Activated T-cell treated with anti-CD3 and anti-CD28 coated beads, Interleukin-2, amount 50 U/mL, for 72 hours (primary cell): ENCODE measurements around the gene CSF2RB. TPM values are rescaled to one million over a fixed set of nuclear protein-coding genes. Genes with fewer than 3 reads are reported as not detected.
A peak's percentile ranks its signal among the peaks of the same experiment; 100 is the strongest.

ENCODE experiments used
- ATAC-seq, 2 donors: fragments of 150-1000 bp; cut with Tn5 transposase; replicated peaks in 1 of 2; 2 replicates each; pipeline ENCODE4 v1.10.0; 2021; ENCODE audit warnings: moderate library complexity in 2 of 2, mild to moderate bottlenecking in 1 of 2
- DNase-seq, 2 donors: peaks; one replicate each; pipeline ENCODE4 v3.0.0; 2021 to 2022; ENCODE audit warnings: mixed read lengths in 1 of 2
- H3K27ac Mint-ChIP-seq: one replicate; pipeline ENCODE4 v1.8.0; 2022; ENCODE audit warnings: mild to moderate bottlenecking, moderate library complexity, mixed read lengths
- H3K27me3 Mint-ChIP-seq: one replicate; pipeline ENCODE4 v1.8.0; 2022; ENCODE audit warnings: low read depth, mixed read lengths
- H3K36me3 Mint-ChIP-seq, 2 donors: one replicate each; pipeline ENCODE4 v1.8.0; 2022; ENCODE audit warnings: mixed read lengths in 2 of 2, mild to moderate bottlenecking in 1 of 2; ENCODE audit not compliant: insufficient read depth in 2 of 2
- H3K4me1 Mint-ChIP-seq: one replicate; pipeline ENCODE4 v1.8.0; 2022; ENCODE audit warnings: low read depth, mixed read lengths
- H3K4me3 Mint-ChIP-seq, 2 donors: one replicate each; pipeline ENCODE4 v1.8.0; 2022; ENCODE audit warnings: mild to moderate bottlenecking in 2 of 2, mixed read lengths in 2 of 2, moderate library complexity in 2 of 2
- H3K9me3 Mint-ChIP-seq, 2 donors: one replicate each; pipeline ENCODE4 v1.8.0; 2022; ENCODE audit warnings: mixed read lengths in 2 of 2
- total RNA-seq, 2 donors: library from RNA; stranded (reverse); gene quantifications; one replicate each; pipeline ENCODE4 v1.2.3, GENCODE V29; 2022

Gene CSF2RB
- total RNA-seq, 2 donors from 2014 or later, result 1.8 to 3.8 TPM

DNA sequence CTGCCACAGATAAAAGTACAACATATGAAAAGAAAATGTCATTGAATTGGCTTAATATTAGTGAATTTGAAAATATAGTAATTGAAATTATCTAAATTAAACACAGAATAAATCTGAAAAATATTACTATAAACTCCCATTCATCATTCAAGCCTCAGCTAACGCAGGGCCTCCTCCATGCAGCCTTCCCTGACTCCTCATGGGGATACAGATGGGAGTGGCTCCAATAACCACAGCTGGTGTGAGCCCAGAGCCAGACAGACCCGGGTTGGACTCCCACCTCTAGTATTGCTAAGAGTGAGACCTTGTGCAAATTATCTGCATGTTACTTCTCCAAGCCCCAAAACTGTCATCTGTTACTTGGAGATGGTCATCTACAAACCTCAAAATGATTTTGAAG, 44.9 kb downstream of the CSF2RB start:
- Mint-ChIP-seq H3K9me3 (peaks cover 2 to 5% of the 10 kb centered on the region in 2 donors), H3K4me3 (no peak overlapping the region), H3K27ac (no peak overlapping the region), H3K27me3 (peaks cover 22% of the 10 kb centered on the region), H3K36me3 (peaks cover 2 to 6% of the 10 kb centered on the region in 2 donors), H3K4me1 (peaks cover 10% of the 10 kb centered on the region)
- ATAC-seq (no peak), DNase-seq (no peak)

DNA sequence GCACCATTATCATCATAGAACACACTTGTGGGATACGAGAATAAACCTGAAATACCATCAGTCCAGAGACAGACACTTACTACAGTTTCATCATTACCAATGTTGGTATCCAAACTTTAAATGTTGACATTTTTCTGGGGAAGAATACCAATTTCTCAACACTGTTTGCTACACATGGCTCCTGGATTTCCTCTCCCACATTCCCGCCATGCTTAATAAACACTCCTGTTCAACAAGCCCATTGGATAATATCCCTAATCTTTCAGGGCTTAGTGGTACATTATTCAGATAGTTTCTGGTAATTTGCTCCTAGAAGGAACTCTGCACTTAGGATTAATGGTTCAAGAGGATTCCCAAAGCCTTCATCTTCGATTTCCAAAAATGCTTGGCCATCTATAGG, 48.2 kb downstream of the CSF2RB start:
- no peak for ATAC-seq
- no peak overlapping the region for H3K27ac Mint-ChIP-seq
- no peak overlapping the region for H3K4me3 Mint-ChIP-seq
- peaks cover 2 to 3% of the 10 kb centered on the region in 2 donors for H3K9me3 Mint-ChIP-seq
- H3K4me1 Mint-ChIP-seq, result no peaks in the 10 kb centered on the region
- peaks cover 25% of the 10 kb centered on the region for H3K27me3 Mint-ChIP-seq
- H3K36me3 Mint-ChIP-seq, result peaks cover 2 to 3% of the 10 kb centered on the region in 2 donors
- no peak for DNase-seq

- DNase-seq (no peak), ATAC-seq (no peak)
- Mint-ChIP-seq H3K27ac (no peak overlapping the region), H3K27me3 (peaks cover 25% of the 10 kb centered on the region), H3K4me3 (no peak overlapping the region), H3K9me3 (no peaks in the 10 kb centered on the region), H3K4me1 (no peaks in the 10 kb centered on the region), H3K36me3 (no peaks in the 10 kb centered on the region)
Observed at GRCh38 chr22:36963302-36963701, 49.9 kb downstream of the CSF2RB start.

DNA sequence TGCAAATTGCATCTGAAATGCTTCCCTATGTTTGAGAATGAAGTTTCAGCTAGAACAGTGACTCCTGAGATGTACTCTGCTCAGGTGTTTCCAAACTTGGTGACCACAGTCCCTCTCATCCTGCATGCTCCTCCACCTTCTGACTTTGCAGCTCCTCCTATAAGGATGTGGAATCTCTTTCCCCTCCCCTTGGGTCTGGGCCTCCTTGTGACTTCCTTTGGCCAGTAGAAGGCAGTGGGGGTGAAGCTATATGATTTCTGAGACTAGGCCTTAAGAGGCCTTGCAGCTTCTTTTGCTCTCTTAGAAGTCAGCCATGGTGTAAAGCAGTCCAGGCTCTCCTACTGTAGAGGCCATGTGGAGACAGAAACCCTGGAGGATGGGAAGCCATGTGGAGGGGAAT, 50.7 kb downstream of the CSF2RB start:
- peaks cover 23% of the 10 kb centered on the region for H3K27me3 Mint-ChIP-seq
- H3K9me3 Mint-ChIP-seq, result no peaks in the 10 kb centered on the region
- no peak for DNase-seq
- H3K27ac Mint-ChIP-seq, result no peak overlapping the region
- no peak for ATAC-seq
- H3K36me3 Mint-ChIP-seq, result no peaks in the 10 kb centered on the region
- no peaks in the 10 kb centered on the region for H3K4me1 Mint-ChIP-seq
- H3K4me3 Mint-ChIP-seq, result no peak overlapping the region

GRCh38 chr22:36965696-36966095, 52.3 kb downstream of the CSF2RB start:
- H3K4me1 Mint-ChIP-seq, result no peaks in the 10 kb centered on the region
- H3K36me3 Mint-ChIP-seq, result no peaks in the 10 kb centered on the region
- ATAC-seq, result no peak
- H3K9me3 Mint-ChIP-seq, result no peaks in the 10 kb centered on the region
- H3K27me3 Mint-ChIP-seq, result peaks cover 18% of the 10 kb centered on the region
- DNase-seq, result no peak
- no peak overlapping the region for H3K4me3 Mint-ChIP-seq
- H3K27ac Mint-ChIP-seq, result no peak overlapping the region

GRCh38 chr22:36966851-36967540, 53.6 kb downstream of the CSF2RB start:
- no peaks in the 10 kb centered on the region for H3K4me1 Mint-ChIP-seq
- H3K27me3 Mint-ChIP-seq, result peaks cover 6% of the 10 kb centered on the region

GRCh38 chr22:36968249-36968964, 55.0 kb downstream of the CSF2RB start:
- H3K27me3 Mint-ChIP-seq, result peaks cover 3% of the 10 kb centered on the region
- no peak overlapping the region for H3K4me3 Mint-ChIP-seq
- no peaks in the 10 kb centered on the region for H3K4me1 Mint-ChIP-seq
- H3K36me3 Mint-ChIP-seq, result no peaks in the 10 kb centered on the region
- ATAC-seq, result no peak
- H3K9me3 Mint-ChIP-seq, result no peaks in the 10 kb centered on the region
- H3K27ac Mint-ChIP-seq, result no peak overlapping the region
- no peak for DNase-seq

More at GRCh38 chr22:36966851-36967540, 53.6 kb downstream of the CSF2RB start:
- Mint-ChIP-seq H3K36me3 (no peaks in the 10 kb centered on the region), H3K9me3 (no peaks in the 10 kb centered on the region), H3K4me3 (no peak overlapping the region), H3K27ac (no peak overlapping the region)
- no peak for ATAC-seq
- DNase-seq, result no peak

DNA sequence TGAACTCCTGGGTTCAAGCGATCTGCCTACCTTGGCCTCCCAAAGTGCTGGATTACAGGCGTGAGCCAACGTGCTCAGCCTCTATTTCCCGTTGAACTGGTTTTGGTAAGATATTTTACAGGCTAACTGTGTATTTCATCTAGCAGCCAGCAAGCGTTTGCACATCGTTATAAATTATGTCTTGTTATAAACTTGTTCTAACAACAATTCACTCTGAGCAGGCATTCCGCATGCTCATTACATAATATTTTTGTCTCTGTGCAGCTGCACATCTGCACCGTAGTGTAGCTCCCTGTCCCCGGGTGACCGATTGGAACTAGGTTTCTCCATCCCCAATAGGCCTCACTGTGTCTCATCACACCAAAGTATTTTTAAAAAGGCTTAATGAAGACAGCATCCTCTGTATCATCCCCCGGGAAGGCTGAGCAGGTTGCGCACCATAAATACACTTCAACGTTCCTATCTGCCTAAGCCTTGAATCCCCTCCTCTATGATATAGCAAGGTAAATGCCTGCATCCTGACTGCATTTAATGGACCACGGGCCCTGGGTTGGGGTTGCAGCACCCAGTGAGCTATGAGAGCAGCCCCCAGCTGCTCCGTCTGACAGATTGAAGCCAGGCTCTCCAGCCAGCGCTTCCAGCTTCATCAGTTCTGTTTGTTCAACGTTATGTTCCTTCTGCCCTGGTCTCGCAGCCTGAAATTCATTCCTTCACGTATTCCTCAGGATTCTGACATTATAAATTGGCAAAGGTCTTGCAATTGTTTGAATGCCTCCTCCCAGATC, 58.1 kb downstream of the CSF2RB start:
- H3K9me3 Mint-ChIP-seq, result no peaks in the 10 kb centered on the region
- no peaks in the 10 kb centered on the region for H3K4me1 Mint-ChIP-seq
- H3K4me3 Mint-ChIP-seq, result no peak overlapping the region
- H3K36me3 Mint-ChIP-seq, result no peaks in the 10 kb centered on the region
- no peak for ATAC-seq
- no peak overlapping the region for H3K27ac Mint-ChIP-seq
- no peaks in the 10 kb centered on the region for H3K27me3 Mint-ChIP-seq
- no peak for DNase-seq

DNA sequence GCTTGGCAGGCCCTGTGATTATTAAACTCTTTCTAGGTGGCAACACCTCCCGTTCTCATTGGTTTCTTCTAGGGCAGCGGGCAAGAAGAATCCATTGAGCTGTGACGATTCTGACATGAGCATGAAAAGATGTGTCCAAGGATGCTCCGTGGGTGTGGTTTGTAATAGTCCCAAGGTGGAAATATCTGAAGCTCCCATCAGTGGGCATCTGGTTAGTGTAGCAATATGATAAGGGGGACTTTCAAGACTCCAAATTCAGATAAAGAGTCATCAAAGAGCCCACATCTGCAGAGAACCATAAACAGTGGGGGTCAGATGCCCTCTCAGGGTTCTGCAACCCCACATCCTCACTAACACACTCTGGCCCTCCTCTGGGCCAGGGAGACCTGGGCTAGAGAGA, 63.2 kb downstream of the CSF2RB start:
- Mint-ChIP-seq H3K4me1 (peaks cover 13% of the 10 kb centered on the region), H3K36me3 (no peaks in the 10 kb centered on the region), H3K27ac (no peak overlapping the region), H3K9me3 (no peaks in the 10 kb centered on the region), H3K27me3 (no peaks in the 10 kb centered on the region), H3K4me3 (peak overlapping the region in 1 of 2 donors; percentile 92)
- no peak for ATAC-seq
- DNase-seq, result no peak

- DNase-seq (peak; percentile 87 to 89), ATAC-seq (peak; percentile 96 to 97)
- no peaks in the 10 kb centered on the region for H3K9me3 Mint-ChIP-seq
- no peaks in the 10 kb centered on the region for H3K36me3 Mint-ChIP-seq
- peaks cover 5% of the 10 kb centered on the region for H3K27me3 Mint-ChIP-seq
- peaks cover 13% of the 10 kb centered on the region for H3K4me1 Mint-ChIP-seq
- H3K4me3 Mint-ChIP-seq, result peak overlapping the region; percentile 91 to 92
- H3K27ac Mint-ChIP-seq, result peak overlapping the region; percentile 93
Observed at GRCh38 chr22:36977401-36977861, 64.0 kb downstream of the CSF2RB start.

GRCh38 chr22:36977947-36978660, 64.7 kb downstream of the CSF2RB start:
- H3K27ac Mint-ChIP-seq, result peak overlapping the region; percentile 93
- H3K27me3 Mint-ChIP-seq, result peaks cover 7% of the 10 kb centered on the region
- peaks cover 13% of the 10 kb centered on the region for H3K4me1 Mint-ChIP-seq
- ATAC-seq (peak; percentile 85), DNase-seq (peak; percentile 91 to 92)
- H3K4me3 Mint-ChIP-seq, result peak overlapping the region; percentile 91 to 92
- H3K36me3 Mint-ChIP-seq, result no peaks in the 10 kb centered on the region
- no peaks in the 10 kb centered on the region for H3K9me3 Mint-ChIP-seq

DNA sequence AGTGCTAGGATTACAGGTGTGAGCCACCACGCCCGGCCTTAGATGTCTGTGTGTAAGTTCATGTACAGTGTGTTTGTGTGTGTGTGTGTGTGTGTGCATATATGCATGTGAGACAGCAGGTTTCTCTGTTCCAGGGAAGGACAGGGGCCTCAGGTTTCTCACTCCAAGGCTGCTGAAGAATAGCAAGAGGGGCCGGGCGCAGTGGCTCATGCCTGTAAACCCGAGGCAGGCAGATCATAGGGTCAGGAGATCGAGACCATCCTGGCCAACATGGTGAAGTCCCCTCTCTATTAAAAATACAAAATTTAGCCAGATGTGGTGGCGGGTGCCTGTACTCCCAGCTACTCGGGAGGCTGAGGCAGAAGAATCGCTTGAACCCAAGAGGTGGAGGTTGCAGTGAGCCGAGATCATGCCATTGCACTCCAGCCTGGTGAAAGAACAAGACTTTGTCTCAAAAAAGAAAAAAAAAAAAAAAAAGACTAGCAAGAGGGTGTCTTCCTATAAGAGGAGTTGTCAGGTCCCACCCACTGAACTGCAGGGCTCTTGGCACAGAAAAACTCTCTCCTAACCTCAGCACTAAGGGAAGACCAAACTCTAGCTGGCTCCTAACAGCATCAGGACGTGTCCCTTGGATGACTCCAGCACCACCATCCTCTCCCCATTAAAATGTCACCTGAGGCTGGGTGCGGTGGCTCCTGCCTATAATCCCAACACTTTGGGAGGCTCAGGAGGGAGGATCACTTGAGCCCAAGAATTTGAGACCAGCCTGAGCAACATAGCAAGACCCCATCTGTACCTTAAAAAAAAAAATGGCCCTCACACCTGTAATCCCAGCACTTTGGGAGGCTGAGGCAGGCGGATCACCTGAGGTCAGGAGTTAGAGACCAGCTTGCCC, 65.8 kb downstream of the CSF2RB start:
- no peak overlapping the region for H3K27ac Mint-ChIP-seq
- no peak for DNase-seq
- H3K36me3 Mint-ChIP-seq, result no peaks in the 10 kb centered on the region
- no peak for ATAC-seq
- H3K27me3 Mint-ChIP-seq, result peaks cover 7% of the 10 kb centered on the region
- no peaks in the 10 kb centered on the region for H3K9me3 Mint-ChIP-seq
- H3K4me3 Mint-ChIP-seq, result no peak overlapping the region
- H3K4me1 Mint-ChIP-seq, result peaks cover 13% of the 10 kb centered on the region
